Medulla oblongata (tissue), 1 donor: Measurements from ENCODE around the gene P2RX3.
"Not testable (repeated sequence)": the region's sequence is repeated elsewhere in the genome, so short reads cannot be mapped to it uniquely, and the experiment has no call there.

ENCODE experiments used
- DNase-seq: peaks from one replicate; pipeline ENCODE4 v3.0.0-alpha.2; 2015; ENCODE audit errors: extremely low spot score

Gene P2RX3

GRCh38 chr11:57338142-57338541 is at the start of gene P2RX3:
P2RX3 (plus strand) TSS chr11:57338352; CDS start chr11:57338551, 199 bp downstream.
- no peak for DNase-seq

- DNase-seq = no peak
These were observed 49.2 kb upstream of the P2RX3 start for GRCh38 chr11:57288771-57289579.

GRCh38 chr11:57290288-57290687 is 47.9 kb upstream of the P2RX3 start:
- no peak for DNase-seq

DNA sequence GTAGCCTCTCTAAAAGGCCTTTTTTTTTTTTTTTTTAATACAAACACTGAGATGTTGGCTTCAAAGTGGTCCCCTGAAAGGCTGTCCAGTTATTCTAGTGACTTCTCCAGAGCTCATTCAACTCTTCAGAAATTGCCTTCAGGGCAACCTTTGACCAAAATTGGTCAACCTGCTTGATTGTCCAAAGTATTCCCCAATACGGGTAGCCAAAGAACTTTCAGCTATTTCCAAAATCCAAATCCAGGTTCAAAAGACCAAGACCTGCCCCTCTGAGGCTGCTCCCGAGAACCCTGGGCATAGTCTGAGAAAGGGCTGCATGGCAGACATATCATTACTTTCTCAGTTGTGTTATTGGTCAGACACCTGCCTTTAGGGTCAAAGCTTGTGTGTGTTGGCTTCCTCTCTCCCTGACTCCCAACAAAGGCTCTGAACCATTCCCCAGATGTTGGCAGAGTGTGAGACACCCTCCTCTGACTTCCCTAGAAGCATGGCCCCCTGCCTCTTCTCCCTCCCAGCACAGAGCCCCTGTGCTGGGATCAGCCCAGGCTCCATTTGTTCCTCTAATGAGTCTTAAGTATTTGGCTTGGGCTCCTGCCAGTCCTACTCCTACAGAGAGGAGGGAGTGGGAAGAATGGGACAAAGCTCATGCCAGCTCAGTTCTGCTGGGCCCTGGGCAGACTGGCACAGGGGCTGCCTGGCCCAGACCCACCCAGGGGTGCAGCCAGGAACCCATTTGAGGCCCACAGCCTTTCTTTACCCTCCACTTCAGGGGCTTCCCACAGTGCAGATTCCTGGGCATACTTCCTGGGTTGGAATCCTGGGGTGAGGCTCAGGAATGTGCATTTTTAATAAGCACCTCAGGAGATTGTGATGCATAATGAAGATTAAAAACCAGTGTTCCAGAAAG is 43.7 kb upstream of the P2RX3 start:
- DNase-seq = peak; percentile 33

DNA sequence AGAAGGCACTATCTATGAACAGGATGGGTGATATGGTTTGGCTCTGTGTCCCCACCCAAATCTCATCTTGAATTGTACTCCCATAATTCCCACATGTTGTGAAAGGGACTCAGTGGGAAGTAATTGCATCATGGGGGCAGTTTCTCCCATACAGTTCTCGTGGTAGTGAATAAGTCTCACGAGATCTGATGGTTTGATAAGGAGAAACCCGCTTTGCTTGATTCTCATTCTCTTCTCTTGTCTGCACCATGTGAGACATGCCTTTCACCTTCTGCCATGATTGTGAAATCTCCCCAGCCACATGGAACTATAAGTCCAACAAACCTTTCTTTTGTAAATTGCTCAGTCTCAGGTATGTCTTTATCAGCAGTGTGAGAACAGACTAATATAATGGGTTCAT is 41.9 kb upstream of the P2RX3 start:
- DNase-seq = not testable (repeated sequence)

DNA sequence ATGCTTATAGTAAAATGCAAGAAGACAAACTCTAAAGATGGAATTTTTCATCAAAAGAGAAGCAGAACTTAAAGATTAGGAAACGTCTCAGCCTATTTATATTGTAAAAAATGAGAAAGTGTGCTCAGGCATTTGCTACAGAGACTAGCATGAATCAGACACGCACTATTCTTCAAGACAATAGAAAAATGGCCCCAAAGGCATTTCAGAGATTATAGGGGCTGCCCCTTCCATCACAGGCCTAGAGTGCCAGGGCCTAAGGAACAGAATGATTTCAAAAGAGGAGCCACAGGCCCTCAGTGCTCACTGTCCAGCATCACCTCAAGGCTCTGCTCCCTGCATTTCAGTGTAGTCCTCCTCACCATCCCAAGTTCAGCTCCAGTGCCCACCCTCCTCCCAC is 40.9 kb upstream of the P2RX3 start:
- no peak for DNase-seq

GRCh38 chr11:57299150-57299737 is 38.9 kb upstream of the P2RX3 start:
- DNase-seq = no peak

DNA sequence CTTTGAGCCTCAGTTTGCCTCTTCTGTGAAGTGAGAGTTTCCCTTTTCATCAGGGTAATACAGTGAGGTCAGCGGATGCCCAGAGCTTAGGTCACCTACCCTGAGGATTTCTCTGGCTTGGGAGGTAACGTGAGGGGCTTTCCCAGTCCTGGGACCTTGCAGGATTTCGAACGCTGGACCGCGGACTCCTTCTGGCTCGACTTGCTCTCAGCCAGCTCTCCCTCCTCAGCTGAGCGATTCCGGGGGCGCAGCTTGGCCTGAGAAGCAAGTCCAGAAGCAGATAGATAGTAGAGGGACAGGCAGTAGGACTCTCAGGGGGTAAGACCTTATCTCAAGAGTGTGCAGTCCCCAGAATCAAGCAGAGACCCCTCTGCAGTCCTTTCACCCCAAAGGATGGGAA is 37.4 kb upstream of the P2RX3 start:
- no peak for DNase-seq

DNA sequence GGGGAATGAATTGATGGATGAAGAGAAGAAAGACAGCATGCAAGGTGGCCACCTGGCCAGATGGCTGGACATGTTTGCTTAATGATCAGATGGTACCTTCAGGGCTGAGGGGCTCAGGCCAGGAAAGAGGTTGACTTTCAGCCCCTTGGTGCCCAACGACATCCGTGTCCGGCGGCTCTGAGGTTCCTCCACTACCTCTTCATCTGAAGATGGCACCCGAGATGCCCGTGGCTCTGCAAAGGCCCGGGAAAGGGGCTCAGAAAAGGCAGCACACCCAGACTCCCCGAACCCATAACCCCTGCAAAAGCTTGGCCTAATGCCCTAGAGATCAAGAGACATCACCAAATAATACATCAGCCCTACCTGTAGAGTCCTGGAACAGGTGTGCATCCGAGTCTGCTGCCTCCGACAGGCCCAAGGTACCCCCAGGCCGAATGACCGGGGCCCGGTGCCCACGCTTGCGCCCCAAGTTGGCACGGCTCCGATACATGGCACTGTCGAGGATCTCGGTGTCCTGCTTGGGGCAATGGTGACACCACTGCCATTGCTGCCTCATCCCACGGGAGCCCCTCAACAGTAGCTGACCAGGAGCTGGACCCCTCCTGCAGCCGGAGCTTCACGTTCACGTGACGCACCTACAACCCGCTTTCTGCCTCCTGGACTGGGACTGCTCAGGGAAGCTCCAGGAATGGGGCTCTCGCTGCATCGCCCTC is 36.3 kb upstream of the P2RX3 start:
- DNase-seq = no peak

GRCh38 chr11:57302489-57302888 is 35.7 kb upstream of the P2RX3 start:
- DNase-seq = no peak

DNA sequence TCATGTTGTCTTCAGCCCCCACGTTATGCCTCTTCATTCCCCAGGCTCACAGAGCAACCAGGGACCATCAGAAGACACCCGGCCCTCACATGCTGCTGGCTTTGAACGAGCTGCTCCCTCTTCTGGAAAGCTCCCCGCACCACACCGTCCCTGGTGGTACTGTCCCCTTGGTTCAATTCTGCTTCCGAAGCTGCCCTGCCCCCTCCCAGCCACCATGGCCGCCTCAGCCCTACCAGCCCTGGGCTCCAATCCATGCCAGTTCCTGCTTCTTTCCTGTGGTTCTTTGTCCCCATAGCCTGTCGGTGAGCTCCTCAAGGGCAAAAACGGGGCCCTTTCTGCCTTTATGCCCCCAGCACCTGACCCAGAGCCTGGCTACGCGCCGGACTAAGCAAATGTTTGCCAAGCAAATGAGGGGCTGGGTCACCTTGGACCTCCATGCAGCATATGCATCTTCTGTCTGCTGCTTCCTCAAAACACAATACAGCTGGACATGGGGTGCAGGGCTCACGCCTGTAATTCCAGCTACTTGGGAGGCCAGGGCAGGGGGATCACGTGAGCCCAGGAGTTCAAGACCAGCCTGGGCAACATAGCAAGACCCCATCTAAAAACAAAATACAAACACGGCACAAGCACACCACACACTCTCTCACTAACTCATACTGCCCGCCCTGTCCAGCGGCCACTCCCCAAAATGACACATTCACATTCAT is 34.7 kb upstream of the P2RX3 start:
- DNase-seq = no peak

DNA sequence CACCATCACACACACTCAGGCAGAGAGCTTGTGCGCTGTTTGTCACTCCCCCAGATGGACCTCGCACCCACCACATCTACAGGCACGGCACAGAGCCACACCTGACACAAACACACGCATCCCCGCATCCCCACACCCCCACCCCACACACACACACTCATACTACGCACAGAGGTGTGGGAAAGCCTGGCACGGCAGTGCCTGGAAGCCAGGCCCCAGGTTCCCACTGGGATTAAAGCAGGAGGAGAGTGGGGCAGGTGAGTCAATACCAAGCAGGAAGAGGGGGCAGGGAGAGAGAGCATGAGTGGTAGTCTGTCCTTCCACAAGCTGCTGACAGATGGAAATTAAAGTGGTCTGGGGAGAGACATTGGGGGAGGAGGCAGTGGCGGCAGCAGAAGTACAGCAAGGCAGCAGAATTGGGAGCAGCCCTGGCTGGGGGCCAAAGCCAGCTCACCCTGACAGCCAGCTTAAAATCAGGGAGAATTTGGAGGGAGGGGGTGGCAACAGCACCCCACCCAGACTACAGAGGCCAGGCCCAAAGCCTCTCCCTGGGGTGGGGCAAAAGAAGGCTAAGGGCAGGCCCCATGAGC is 34.1 kb upstream of the P2RX3 start:
- DNase-seq = no peak

DNA sequence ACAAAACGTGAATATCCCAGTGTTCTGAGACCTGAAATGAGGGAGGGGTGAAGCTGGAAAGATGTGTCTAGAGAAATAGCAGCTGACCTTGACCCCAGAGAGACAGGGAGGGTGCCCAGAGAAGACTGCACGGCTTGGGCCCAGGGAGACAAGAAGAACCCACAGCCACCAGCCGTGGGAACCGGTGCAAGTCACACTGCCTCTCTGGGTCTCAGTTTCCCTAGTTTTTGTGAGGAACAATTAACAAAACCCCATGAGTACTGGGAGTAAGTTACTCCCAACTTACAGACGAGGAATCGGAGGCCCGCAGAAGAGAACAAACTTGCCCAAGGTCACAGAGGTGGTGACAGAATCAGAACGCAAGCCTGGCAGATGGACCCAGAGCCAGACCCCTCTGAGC is 32.6 kb upstream of the P2RX3 start:
- DNase-seq = no peak

DNA sequence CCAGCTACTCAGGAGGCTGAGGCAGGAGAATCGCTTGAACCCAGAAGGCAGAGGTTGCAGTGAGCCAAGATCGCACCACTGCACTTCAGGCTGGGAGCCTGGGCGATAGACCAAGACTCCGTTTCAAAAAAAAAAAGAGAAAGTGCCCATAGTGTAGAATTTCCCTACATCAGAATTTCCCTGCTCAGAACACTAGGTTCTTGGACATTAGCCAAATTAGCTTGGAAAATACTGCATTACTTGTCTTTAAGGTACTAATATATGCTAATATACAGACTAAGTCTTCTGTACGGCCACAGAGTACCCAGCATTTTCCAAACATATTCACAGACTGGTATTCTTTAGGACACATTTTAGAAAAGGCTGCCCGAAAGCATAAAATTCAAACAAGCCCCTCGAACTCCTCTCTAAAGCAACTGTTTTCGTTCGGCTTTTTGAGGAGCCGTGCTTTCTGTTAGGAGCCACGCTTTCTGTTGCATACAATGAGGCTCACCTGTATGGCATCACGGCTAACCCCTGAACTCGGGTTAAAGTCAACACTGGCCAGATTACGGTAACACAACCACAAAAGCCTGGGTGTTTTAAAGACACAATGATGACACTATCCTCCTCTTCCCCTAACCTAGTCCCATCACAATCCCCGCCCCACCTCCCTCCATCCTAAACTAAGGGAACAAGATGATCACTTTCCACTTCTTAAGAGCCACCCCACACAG is 31.8 kb upstream of the P2RX3 start:
- no peak for DNase-seq

DNA sequence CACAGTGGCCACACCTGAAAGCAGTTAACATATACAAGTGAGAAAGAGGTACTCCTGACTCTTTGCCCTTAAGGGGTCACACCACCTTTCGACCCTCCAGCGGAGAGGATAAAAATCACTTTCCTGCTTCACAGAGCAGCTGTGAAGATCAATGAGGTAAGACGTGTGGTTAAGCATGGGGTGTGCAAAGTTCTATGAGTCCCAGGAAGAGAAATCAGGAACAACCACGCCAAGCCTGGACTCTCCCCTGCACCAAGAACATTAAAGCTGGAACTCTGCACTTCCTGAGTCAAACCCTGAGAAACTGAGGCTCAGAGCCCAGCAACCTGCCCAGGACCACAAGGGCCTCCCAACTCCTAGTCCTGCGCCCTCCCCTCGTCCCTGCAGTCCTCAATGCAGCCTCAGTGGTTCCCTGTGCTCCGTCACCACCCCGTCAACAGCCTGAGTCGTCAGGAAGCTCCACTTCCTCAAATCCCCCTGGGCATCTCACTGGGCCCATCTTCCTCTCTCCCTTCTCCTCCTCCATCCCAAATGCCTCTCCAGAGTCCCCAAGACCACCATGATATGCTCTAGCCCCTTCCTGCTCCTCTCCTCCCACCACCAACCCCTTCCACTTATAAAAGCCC is 31.1 kb upstream of the P2RX3 start:
- DNase-seq = no peak

- no peak for DNase-seq
These were observed 30.4 kb upstream of the P2RX3 start for GRCh38 chr11:57307666-57308270.

DNA sequence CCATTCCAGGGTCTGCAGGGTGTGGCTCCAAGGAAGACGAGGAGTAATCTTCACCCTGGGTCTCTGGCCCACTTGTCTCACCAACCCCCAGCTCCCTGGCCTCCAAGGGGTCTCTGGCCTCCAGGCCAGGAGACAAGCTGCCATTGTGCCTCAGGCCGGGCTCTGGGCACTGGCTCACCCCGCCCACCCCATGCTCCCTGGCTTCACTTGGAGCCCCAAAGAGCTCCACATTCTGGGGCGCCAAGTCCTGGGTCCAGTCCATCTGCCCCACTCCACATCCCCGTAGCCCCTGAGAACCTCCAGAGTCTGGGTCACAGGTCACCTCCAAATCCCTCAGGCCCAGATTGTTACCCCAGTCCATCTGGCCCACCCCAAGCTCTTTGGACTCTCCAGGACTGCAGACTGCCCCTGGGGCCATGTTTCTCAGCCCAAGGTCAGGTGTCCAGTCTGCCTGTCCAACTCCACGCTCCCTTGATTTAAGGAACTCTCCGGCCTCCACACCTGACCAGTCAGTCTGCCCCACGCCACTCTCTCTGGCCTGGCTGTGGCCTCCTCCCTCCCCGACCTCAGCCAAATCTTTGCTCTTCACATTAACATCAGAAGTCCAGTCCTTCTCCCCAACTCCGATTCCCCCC is 29.6 kb upstream of the P2RX3 start:
- DNase-seq = no peak

GRCh38 chr11:57309106-57310059 is 28.8 kb upstream of the P2RX3 start:
- no peak for DNase-seq
